KMS-11 (cell line): ENCODE results near the gene TMEM145.
A peak's percentile ranks its signal among the peaks of the same experiment; 100 is the strongest.

ENCODE experiments used
- H2AFZ ChIP-seq: fragments of 200-600 bp; sonication (generic); 2 replicates; pipeline ENCODE4 v1.6.1; 2016; ENCODE audit warnings: antibody characterized with exemption, mixed run types, low read depth
- H3K27ac ChIP-seq: fragments of 200-600 bp; sonication (generic); 2 replicates; pipeline ENCODE4 v1.6.1; 2016; ENCODE audit warnings: mild to moderate bottlenecking, mixed run types
- H3K27me3 ChIP-seq: fragments of 200-600 bp; sonication (generic); 2 replicates; pipeline ENCODE4 v1.6.1; 2017; ENCODE audit warnings: mild to moderate bottlenecking, low read depth, mixed run types, moderate library complexity; ENCODE audit not compliant: insufficient read depth
- H3K36me3 ChIP-seq: fragments of 200-600 bp; sonication (generic); 2 replicates; pipeline ENCODE4 v1.6.1; 2017; ENCODE audit warnings: mild to moderate bottlenecking, mixed run types; ENCODE audit not compliant: insufficient read depth
- H3K4me1 ChIP-seq: fragments of 200-600 bp; sonication (generic); 2 replicates; pipeline ENCODE4 v1.6.1; 2016; ENCODE audit warnings: mild to moderate bottlenecking, low read depth, mixed run types; ENCODE audit not compliant: poor library complexity, severe bottlenecking
- H3K4me2 ChIP-seq: fragments of 200-600 bp; sonication (generic); 2 replicates; pipeline ENCODE4 v1.7.0; 2016; ENCODE audit warnings: mild to moderate bottlenecking, mixed run types
- H3K4me3 ChIP-seq: fragments of 200-600 bp; sonication (generic); IDR thresholded peaks from 2 replicates; pipeline ENCODE4 v1.6.1; 2017; ENCODE audit warnings: low read depth, low read length, mixed read lengths; ENCODE audit not compliant: insufficient read depth
- H3K79me2 ChIP-seq: fragments of 200-600 bp; sonication (generic); 2 replicates; pipeline ENCODE4 v1.6.1; 2016; ENCODE audit warnings: low read depth, mixed run types; ENCODE audit not compliant: insufficient read depth
- H3K9ac ChIP-seq: fragments of 200-600 bp; sonication (generic); 2 replicates; pipeline ENCODE4 v1.6.1; 2016; ENCODE audit warnings: mild to moderate bottlenecking, mixed run types
- H4K20me1 ChIP-seq: fragments of 200-600 bp; sonication (generic); 2 replicates; pipeline ENCODE4 v1.6.1; 2016; ENCODE audit warnings: mild to moderate bottlenecking, mixed run types; ENCODE audit not compliant: insufficient read depth
- CTCF ChIP-seq: fragments of 200-600 bp; sonication (generic); conservative IDR thresholded peaks from 2 replicates; pipeline ENCODE4 v1.6.1; 2017; ENCODE audit warnings: low read depth, mild to moderate bottlenecking, antibody characterized with exemption, low read length, moderate library complexity, mixed read lengths

The TMEM145 gene

GRCh38 chr19:42325896-42326771 is 13.0 kb downstream of the TMEM145 start:
- H3K4me1 ChIP-seq = peaks cover 12% of the 10 kb centered on the region
- no peaks in the 10 kb centered on the region for H4K20me1 ChIP-seq
- no peaks in the 10 kb centered on the region for H3K36me3 ChIP-seq
- H3K4me3 ChIP-seq = no peak overlapping the region
- H3K4me2 ChIP-seq = peak overlapping the region; percentile 72
- H3K27me3 ChIP-seq = peaks cover 11% of the 10 kb centered on the region; the same call in 1 of the 2 replicates
- H3K27ac ChIP-seq = peak overlapping the region; percentile 12; the same call in 1 of the 2 replicates
- TF ChIP-seq CTCF = no peak
- H3K79me2 ChIP-seq = no peaks in the 10 kb centered on the region
- H3K9ac ChIP-seq = peak overlapping the region; percentile 65
- H2AFZ ChIP-seq = peak overlapping the region; percentile 93

- Histone ChIP-seq H3K79me2 (no peaks in the 10 kb centered on the region), H2AFZ (no peak overlapping the region), H4K20me1 (no peaks in the 10 kb centered on the region), H3K27ac (no peak overlapping the region), H3K36me3 (no peaks in the 10 kb centered on the region), H3K27me3 (peaks cover 3% of the 10 kb centered on the region; the same call in 1 of the 2 replicates), H3K4me1 (peaks cover 12% of the 10 kb centered on the region), H3K4me2 (no peak overlapping the region; the same call in 1 of the 2 replicates), H3K4me3 (no peak overlapping the region), H3K9ac (no peak overlapping the region)
- no peak for TF ChIP-seq CTCF
Measured at GRCh38 chr19:42326969-42327368, 13.9 kb downstream of the TMEM145 start.

GRCh38 chr19:42327381-42327780 is 14.3 kb downstream of the TMEM145 start:
- H4K20me1 ChIP-seq = no peaks in the 10 kb centered on the region
- H3K36me3 ChIP-seq = no peaks in the 10 kb centered on the region
- no peak overlapping the region for H3K9ac ChIP-seq
- H3K79me2 ChIP-seq = no peaks in the 10 kb centered on the region
- no peak overlapping the region for H3K4me3 ChIP-seq
- H3K4me2 ChIP-seq = no peak overlapping the region
- H3K4me1 ChIP-seq = peaks cover 12% of the 10 kb centered on the region
- peaks cover under 1% of the 10 kb centered on the region; the same call in 1 of the 2 replicates for H3K27me3 ChIP-seq
- TF ChIP-seq CTCF = no peak
- no peak overlapping the region for H2AFZ ChIP-seq
- H3K27ac ChIP-seq = no peak overlapping the region

- Histone ChIP-seq H3K27me3 (no peaks in the 10 kb centered on the region; the same call in 1 of the 2 replicates), H2AFZ (no peak overlapping the region), H3K36me3 (no peaks in the 10 kb centered on the region), H4K20me1 (no peaks in the 10 kb centered on the region), H3K4me1 (peaks cover 12% of the 10 kb centered on the region), H3K27ac (no peak overlapping the region), H3K4me3 (no peak overlapping the region), H3K79me2 (no peaks in the 10 kb centered on the region), H3K9ac (no peak overlapping the region), H3K4me2 (no peak overlapping the region)
- TF ChIP-seq CTCF = no peak
Measured at GRCh38 chr19:42328106-42328505, 15.0 kb downstream of the TMEM145 start.
